NCI-H526 (cell line): Measurements from ENCODE around the gene GBA3.
A peak's percentile ranks its signal among the peaks of the same experiment; 100 is the strongest.

Experiments
- DNase-seq, 2 experiments: peaks; one replicate each; lab custom pipeline; 2025; lab: John Stamatoyannopoulos, UW

GBA3 gene

DNA sequence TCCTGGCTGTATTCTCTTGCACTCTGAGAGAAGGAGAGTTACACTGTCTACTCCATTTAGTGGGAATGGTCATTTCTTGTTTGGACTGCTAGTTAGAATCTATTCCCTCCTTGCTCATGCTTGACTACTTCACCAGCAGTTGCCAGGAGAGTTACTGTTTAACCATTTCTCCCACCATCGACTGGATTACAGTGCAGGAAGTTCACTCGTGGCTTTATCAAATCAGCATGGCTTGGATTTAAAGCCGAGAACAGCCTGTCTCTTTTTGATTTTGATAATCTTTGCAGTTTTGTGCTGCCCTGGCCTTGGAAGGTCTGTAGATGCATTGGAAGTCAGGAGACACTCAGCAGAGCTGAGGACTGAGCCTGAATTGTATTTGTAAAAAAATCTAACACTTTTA lies 3.2 kb downstream of the GBA3 start:
- DNase-seq = no peak

DNA sequence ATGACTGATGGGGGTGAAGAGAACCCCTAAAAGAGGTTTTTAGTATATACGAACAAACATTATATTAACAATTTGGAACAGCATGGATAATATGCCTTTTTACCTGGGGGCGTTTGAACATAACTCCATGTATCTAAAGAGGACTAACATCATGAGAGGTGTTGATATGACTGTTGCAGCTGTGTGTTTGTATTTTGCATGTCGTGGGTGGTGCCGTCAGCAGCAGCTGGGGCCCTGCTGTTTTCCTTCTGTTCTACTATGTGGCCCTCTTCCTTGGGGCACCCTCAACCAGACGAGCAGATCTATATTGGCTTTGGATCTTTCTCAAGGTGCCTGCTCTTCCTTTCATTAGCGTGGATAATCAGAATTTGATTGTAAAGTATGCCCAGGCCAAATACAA lies 11.2 kb downstream of the GBA3 start:
- DNase-seq = peak; percentile 43 to 58

DNA sequence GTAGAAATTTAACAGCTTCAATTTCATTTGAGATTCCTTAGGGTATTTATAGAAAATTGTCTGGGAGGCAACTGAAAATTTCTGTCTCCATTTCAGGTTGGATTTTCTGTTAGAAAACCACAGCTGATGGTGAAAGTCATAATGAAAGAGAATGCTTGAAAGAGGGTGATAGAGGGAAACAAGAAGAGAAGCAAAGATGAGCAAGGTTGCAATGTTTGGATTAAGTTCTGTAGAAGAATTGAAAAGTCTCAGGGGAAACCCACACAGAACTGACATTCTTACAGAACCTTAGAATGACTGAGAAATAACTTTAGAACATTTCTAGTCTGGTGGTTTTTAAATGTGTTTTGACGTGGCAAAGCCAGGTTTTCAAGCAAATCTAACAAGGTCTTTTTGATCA lies 14.7 kb downstream of the GBA3 start:
- DNase-seq = no peak

DNA sequence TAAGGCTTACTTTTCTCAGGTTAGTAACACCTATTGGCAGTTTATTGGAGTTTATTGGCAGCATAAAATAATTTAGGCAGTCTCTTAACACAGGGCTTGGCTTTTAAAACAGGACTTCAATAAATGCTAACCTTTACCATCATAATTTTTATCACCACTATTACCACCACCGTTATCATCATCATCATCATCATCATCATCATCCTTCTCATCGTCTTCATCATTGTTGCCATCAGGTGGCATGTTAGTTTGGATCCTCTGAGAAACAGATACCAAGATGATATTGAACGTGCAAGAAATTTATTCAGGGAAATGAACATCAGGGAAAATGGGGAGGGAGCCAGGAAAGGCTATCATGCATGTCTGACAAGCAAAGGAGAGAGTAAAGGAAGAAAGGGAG lies 16.2 kb downstream of the GBA3 start:
- DNase-seq = no peak

- no peak for DNase-seq
Measured at GRCh38 chr4:22712105-22712504, 19.4 kb downstream of the GBA3 start.

DNA sequence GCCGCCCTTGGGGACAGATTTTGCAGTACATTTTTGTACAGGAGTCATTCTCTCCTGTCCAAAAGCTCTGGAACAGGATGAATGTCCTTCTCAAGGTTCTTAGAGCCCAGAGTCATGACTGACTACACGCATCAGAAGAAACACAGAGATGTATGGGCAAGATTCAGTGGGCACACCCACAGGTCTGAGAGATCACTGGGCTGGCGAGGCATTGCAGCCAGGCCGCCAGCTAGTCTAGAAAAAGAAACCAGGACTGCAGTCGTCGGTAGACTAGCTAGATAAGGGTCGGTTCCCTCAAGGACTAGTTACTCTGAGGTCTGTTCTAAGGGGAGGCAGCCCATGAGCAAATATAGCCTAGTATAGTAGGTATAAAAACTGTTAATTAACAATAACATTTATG lies 19.8 kb downstream of the GBA3 start:
- no peak for DNase-seq

DNA sequence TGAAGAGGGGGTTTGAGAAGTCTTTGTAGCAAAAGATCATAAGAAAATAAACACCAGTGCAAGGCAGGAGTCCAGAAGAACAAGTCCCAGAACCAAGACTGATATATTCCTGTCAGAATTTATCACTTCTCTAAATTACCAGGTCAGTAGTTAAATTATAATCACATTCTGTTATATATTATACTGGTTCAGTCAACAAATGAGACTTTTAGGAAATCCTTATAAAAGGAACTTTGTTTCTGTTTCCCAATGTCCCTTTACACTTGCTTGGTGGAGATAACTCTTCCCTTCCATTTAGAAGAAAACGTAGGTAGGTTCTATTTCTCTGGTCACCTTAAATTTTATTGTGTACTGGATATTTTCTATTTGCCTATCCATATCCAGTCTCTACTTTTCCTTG lies 21.1 kb downstream of the GBA3 start:
- no peak for DNase-seq

- no peak for DNase-seq
Measured at GRCh38 chr4:22719218-22719617, 26.5 kb downstream of the GBA3 start.

GRCh38 chr4:22720091-22720490 lies 27.4 kb downstream of the GBA3 start:
- DNase-seq = no peak

DNA sequence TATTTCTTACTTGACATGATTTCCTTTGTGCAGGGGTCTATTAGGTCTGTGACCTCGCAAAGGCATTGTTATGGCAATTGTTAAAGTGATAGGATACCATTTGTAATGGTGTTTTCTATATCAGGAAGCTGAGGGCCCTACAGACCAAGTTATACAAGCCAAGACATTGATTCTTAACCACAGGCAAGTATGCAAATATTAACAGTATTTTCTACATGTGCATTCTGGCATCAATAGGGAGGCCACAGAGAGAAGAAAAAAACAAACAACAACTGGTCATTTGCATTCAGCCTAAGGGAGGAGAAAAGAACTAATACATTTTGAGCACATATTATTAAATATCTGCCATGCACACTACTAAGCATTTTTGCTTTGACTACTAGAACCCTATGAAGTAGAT lies 28.5 kb downstream of the GBA3 start:
- DNase-seq = peak; percentile 80 to 92

GRCh38 chr4:22730021-22730420 lies 37.3 kb downstream of the GBA3 start:
- DNase-seq = no peak

GRCh38 chr4:22733816-22734215 lies 41.1 kb downstream of the GBA3 start:
- DNase-seq = no peak

- no peak for DNase-seq
Measured at GRCh38 chr4:22736912-22737311, 44.2 kb downstream of the GBA3 start.

DNA sequence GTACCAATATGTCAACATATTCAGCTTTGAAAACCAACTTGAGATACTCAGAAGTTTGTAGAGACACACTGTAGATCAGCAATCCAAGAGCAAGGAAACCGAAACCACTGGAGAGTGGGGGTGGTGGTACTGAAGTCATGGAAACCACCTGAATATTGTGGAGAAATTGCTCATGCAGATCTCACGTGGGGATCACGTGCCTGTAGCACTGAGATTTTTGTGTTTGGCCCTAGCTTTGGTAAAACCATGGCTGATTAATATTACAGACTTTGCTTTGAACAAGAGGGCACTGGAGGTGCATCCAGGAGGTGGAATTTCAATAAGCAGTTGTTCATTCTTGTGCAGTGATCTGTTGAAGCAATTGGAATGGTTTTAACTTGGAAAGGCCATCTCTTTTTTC lies 47.2 kb downstream of the GBA3 start:
- DNase-seq = no peak

DNA sequence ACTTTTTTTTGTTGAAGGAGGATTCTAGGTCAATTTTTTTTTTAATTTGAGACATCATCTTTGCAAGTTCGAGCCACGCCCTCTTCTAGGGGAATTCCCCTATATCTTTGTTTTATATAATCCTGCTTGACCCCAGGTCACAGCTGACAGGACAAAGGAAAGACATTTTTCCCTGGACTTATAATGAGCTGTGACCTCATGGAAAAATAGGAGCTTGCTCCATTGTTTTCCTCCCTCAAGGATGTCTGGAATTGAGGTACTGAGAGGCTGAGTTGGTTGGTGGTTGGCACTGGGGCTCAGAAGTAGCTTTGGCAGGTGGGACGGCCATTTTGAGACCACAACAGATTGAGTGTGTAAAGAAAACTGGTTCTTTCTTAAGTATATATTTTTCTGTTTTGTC lies 49.0 kb downstream of the GBA3 start:
- DNase-seq = no peak

- no peak for DNase-seq
Measured at GRCh38 chr4:22743290-22743689, 50.6 kb downstream of the GBA3 start.

GRCh38 chr4:22744478-22745062 lies 51.8 kb downstream of the GBA3 start:
- no peak for DNase-seq

- DNase-seq = no peak
Measured at GRCh38 chr4:22745234-22745633, 52.5 kb downstream of the GBA3 start.

- DNase-seq = no peak
Measured at GRCh38 chr4:22754116-22754515, 61.4 kb downstream of the GBA3 start.

DNA sequence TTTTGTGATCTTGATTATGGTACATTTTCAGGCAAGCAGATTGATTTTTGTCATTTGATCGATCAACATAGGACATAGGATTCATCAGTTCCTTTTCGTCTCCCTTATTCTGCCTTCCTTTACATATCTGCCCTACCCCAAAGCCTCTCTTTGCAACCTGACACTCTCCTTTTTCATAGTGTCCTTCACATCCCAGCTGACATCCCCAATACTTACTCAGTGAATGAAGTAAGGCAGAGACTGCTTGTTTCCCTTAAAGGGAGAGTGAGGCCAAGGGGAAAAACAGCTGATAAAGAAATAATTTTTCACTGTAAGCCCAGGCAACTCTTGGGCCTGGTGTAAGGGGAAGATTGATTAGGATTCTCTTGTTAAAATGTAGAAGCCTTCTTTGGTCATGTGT lies 69.8 kb downstream of the GBA3 start:
- no peak for DNase-seq

DNA sequence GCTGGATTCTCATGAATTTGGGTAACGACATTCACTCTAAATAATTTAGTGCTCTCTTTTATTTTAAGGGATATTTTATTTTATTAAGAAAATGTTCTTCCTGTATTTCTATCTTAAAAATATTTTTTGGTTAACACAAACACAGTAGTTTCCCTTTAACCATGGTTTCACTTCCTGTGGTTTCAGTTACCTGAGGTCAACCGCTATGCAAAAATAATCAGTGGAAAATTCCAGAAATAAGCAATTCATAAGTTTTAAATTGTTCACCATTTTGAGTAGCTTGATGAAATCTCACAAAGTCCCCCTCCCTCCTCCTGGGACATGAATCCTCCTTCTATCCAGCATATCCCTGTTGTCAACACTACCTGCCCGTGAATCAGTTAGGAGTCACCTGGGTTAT lies 71.4 kb downstream of the GBA3 start:
- DNase-seq = no peak

DNA sequence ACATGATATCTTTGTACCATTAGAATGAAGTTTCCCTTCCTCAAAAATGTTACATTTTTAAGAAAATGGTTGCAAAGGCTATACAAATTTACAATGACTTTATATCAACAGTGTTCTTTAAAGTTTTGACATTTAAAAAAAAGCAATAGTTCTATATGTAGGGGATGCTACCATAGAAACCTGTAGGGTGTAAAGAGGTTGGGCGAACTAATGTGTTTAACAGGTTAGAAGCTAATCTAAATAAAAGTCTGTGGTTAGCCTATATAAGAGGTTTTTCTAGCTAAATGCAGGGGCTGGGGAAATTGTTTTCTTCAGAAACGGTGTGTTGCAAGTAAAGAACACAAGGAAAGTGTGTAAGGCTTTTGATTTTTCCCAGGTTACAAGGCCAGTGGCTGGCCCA lies 73.3 kb downstream of the GBA3 start:
- no peak for DNase-seq

GRCh38 chr4:22778547-22779163 lies 85.9 kb downstream of the GBA3 start:
- no peak for DNase-seq

DNA sequence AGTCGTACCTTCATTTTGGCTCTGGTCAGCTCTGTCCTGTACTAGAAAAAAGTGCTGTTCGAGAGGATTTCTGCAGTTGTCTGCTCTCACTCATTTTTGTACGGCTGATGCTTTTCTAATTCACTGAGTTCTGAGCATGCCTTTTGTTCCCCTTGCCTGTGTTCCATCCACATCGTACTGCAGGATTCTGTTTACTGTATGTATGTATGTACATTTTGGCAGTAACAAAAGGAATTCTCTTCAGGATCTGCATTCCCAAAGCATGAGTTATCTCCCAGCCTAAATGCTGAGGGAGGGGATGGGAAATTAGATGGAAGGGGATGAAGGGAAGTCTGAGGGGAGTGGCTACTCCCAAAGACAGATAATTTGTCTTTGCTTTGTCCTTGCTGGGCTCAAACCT lies 87.6 kb downstream of the GBA3 start:
- no peak for DNase-seq
